Ascending aorta (tissue), 2 donors: ENCODE data around the gene RNF213. TPM values are rescaled to one million over a fixed set of nuclear protein-coding genes. Genes with fewer than 3 reads are reported as not detected.

Source experiments
- DNase-seq, 2 donors: peaks; one replicate each; pipeline ENCODE4 v3.0.0-alpha.2; 2019; ENCODE audit warnings: low spot score in 2 of 2
- H3K27ac ChIP-seq, 2 donors: fragments of 200-600 bp; sonication (generic); one replicate each; pipeline ENCODE4 v1.5.1; 2016 to 2017; ENCODE audit warnings: mild to moderate bottlenecking in 1 of 2
- H3K27me3 ChIP-seq: fragments of 200-600 bp; sonication (generic); one replicate; pipeline ENCODE4 v1.5.1; 2017
- H3K36me3 ChIP-seq, 2 donors: fragments of 200-600 bp; sonication (generic); one replicate each; pipeline ENCODE4 v1.5.1; 2016
- H3K4me1 ChIP-seq, 2 donors: fragments of 200-600 bp; sonication (generic); one replicate each; pipeline ENCODE4 v1.5.1; 2016 to 2017; ENCODE audit warnings: mild to moderate bottlenecking in 1 of 2
- H3K4me3 ChIP-seq, 2 donors: fragments of 200-600 bp; sonication (generic); one replicate each; pipeline ENCODE4 v1.5.1; 2016 to 2017; ENCODE audit warnings: mild to moderate bottlenecking in 1 of 2
- H3K9me3 ChIP-seq, 2 donors: fragments of 200-600 bp; sonication (generic); one replicate each; pipeline ENCODE4 v1.5.1; 2016
- intact Hi-C: fragments of 100-400 bp; cut with DNase I; formaldehyde crosslinking; loops from one replicate; pipeline ENCODE4 v1.15.1; 2023
- total RNA-seq: library from RNA; depleted of rRNA; stranded (reverse); fragments of >200 nt; gene quantifications from one replicate; pipeline ENCODE4 v1.1.0, GENCODE V29; 2016
- TF ChIP-seq, protein P1 (sequence below), 3 experiments: fragments of 200-600 bp in 2 of 3; fragments of 450-650 bp in 1 of 3; sonication (generic) in 2 of 3; IDR thresholded peaks; one replicate each; pipeline ENCODE4 v1.5.1; 2016 to 2019; ENCODE audit warnings: antibody characterized with exemption in 3 of 3, mild to moderate bottlenecking in 1 of 3, moderate library complexity in 1 of 3

The RNF213 gene
- total RNA-seq, 1 donor from 2014 or later, result 155 TPM

GRCh38 chr17:80371196-80371595, 110.5 kb downstream of the RNF213 start:
- Histone ChIP-seq H3K9me3 (no peaks in the 10 kb centered on the region), H3K36me3 (peaks cover 82 to 95% of the 10 kb centered on the region in 2 donors), H3K4me1 (no peaks in the 10 kb centered on the region), H3K27me3 (no peaks in the 10 kb centered on the region), H3K27ac (no peak overlapping the region), H3K4me3 (no peak overlapping the region)
- DNase-seq, result no peak
- intact Hi-C loops, result no loop called here
- TF ChIP-seq, protein P1, sequence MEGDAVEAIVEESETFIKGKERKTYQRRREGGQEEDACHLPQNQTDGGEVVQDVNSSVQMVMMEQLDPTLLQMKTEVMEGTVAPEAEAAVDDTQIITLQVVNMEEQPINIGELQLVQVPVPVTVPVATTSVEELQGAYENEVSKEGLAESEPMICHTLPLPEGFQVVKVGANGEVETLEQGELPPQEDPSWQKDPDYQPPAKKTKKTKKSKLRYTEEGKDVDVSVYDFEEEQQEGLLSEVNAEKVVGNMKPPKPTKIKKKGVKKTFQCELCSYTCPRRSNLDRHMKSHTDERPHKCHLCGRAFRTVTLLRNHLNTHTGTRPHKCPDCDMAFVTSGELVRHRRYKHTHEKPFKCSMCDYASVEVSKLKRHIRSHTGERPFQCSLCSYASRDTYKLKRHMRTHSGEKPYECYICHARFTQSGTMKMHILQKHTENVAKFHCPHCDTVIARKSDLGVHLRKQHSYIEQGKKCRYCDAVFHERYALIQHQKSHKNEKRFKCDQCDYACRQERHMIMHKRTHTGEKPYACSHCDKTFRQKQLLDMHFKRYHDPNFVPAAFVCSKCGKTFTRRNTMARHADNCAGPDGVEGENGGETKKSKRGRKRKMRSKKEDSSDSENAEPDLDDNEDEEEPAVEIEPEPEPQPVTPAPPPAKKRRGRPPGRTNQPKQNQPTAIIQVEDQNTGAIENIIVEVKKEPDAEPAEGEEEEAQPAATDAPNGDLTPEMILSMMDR (IDR thresholded peaks at IDR 0.05), result no peak

DNA sequence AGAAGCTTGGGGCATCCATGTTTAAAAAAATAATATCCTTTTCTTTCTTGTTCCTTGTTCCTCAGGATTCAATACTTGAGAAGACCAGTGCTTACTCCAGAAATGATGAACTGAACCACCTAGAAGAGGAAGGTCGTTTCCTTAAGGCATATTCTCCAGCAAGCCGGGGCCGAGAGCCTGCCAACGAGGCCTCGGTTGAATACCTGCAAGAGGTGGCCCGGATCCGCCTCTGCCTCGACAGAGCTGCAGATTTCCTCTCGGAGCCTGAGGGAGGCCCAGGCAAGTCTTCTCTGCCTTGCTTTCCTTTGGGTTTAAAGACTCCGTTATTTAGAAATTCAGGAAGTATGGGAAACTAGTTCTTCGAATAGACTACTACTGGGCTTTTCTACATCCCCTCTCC, 111.8 kb downstream of the RNF213 start:
- no peak for DNase-seq
- no peaks in the 10 kb centered on the region for H3K27me3 ChIP-seq
- H3K4me1 ChIP-seq, result no peaks in the 10 kb centered on the region
- no peak overlapping the region for H3K27ac ChIP-seq
- no peak overlapping the region for H3K4me3 ChIP-seq
- intact Hi-C loops, result no loop called here
- no peaks in the 10 kb centered on the region for H3K9me3 ChIP-seq
- TF ChIP-seq, protein P1 (IDR thresholded peaks at IDR 0.05), result no peak
- peaks cover 89 to 98% of the 10 kb centered on the region in 2 donors for H3K36me3 ChIP-seq

DNA sequence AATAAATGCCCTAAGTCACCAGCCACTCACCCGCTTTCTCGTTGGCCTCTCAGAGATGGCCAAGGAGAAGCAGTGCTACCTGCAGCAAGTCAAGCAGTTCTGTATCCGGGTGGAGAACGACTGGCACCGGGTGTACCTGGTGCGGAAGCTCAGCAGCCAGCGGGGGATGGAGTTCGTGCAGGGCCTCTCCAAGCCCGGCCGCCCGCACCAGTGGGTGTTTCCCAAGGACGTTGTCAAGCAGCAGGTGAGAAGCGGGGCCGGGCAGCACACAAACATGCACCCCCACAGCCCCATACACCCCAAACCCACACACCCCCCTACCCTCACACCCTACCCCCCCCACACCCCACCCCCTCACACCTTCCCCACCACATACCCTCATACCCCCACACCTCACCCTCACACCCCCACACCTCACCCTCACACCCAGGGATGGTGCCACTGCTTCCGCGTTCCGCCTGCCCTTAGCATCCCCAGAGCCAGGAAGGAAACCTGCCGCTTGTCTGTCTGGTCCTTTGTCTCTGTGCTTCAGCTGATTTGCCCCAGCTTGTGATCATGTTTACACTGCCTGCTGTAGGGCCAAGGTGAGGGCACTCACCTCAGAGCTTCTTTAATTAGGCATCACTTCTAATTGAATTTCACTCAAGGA, 112.4 kb downstream of the RNF213 start:
- H3K4me1 ChIP-seq, result no peaks in the 10 kb centered on the region
- H3K9me3 ChIP-seq, result no peaks in the 10 kb centered on the region
- intact Hi-C loops, result no loop called here
- TF ChIP-seq, protein P1 (IDR thresholded peaks at IDR 0.05), result no peak
- H3K36me3 ChIP-seq, result peaks cover 89 to 98% of the 10 kb centered on the region in 2 donors
- no peak overlapping the region for H3K27ac ChIP-seq
- no peak for DNase-seq
- no peaks in the 10 kb centered on the region for H3K27me3 ChIP-seq
- no peak overlapping the region for H3K4me3 ChIP-seq

- H3K36me3 ChIP-seq, result peaks cover 89 to 98% of the 10 kb centered on the region in 2 donors
- H3K27me3 ChIP-seq, result no peaks in the 10 kb centered on the region
- H3K27ac ChIP-seq, result no peak overlapping the region
- H3K9me3 ChIP-seq, result no peaks in the 10 kb centered on the region
- H3K4me1 ChIP-seq, result no peaks in the 10 kb centered on the region
- TF ChIP-seq, protein P1 (IDR thresholded peaks at IDR 0.05), result no peak
- DNase-seq, result no peak
- no peak overlapping the region for H3K4me3 ChIP-seq
- intact Hi-C loops, result no loop called here
These were observed 113.5 kb downstream of the RNF213 start for GRCh38 chr17:80374039-80374731.

DNA sequence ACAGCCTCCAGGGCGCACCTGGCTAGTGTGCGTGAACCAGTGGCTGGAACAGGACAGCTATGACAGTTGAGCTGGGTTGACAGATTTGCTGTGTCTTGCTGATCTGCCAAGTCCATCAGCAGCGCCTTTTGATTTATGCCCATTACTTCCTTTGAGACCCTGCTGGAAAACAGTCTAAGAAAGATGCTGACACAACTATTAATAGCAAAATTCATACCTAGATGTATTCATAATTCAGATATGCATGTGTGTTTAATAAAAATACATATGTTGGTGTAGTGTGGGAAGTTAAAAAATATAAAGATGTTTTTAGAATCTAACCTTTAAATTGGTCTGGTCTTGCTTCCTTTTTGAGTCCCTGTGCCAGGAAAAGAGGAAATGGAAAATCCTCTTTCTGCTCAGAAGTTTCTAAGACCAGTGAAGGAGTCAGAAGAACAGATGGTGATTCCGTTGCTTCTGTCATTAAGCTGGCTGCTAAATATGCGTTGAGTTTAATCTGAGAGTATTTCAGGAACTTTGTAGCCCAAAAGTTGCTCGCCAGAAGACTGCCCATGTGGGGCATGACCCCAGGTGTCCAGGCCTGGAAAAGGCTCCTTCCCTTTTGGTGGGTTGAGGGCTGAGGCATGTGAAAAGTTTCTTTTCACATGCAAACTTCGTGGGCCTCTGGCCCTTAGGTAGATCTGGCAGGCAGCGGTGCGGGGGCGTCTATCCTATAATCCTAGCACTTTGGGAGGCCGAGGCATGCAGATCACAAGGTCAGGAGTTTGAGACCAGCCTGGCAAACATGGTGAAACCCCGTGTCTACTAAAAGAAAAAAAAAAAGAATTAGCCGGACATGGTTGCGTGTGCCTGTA, 114.3 kb downstream of the RNF213 start:
- H3K4me1 ChIP-seq, result no peaks in the 10 kb centered on the region
- peaks cover 85 to 98% of the 10 kb centered on the region in 2 donors for H3K36me3 ChIP-seq
- intact Hi-C loops, result no loop called here
- H3K9me3 ChIP-seq, result no peaks in the 10 kb centered on the region
- no peaks in the 10 kb centered on the region for H3K27me3 ChIP-seq
- TF ChIP-seq, protein P1 (IDR thresholded peaks at IDR 0.05), result no peak
- no peak for DNase-seq
- no peak overlapping the region for H3K27ac ChIP-seq
- no peak overlapping the region for H3K4me3 ChIP-seq
